Limb (tissue), 2 donors: Measurements from ENCODE around the gene AGAP1.

Experiments
- DNase-seq, 2 donors: peaks; one replicate each; pipeline ENCODE4 v3.0.0-alpha.2; 2016; ENCODE audit errors: extremely low spot score in 2 of 2

The AGAP1 gene

DNA sequence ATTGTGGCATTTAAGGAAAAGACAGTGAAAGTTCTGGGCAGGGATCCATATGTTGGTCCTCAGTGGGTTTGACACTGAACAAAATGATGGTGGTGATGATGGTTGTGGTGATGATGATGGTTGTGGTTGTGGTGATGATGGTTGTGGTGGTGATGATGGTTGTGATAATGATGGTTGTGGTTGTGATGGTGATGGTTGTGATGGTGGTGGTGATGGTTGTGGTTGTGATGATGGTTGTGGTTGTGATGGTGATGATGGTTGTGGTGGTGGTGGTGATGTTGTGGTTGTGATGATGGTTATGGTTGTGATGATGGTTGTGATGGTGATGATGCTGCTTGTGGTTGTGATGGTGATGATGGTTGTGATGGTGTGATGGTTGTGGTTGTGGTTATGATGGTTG, 308.7 kb downstream of the AGAP1 start:
- no peak for DNase-seq

DNA sequence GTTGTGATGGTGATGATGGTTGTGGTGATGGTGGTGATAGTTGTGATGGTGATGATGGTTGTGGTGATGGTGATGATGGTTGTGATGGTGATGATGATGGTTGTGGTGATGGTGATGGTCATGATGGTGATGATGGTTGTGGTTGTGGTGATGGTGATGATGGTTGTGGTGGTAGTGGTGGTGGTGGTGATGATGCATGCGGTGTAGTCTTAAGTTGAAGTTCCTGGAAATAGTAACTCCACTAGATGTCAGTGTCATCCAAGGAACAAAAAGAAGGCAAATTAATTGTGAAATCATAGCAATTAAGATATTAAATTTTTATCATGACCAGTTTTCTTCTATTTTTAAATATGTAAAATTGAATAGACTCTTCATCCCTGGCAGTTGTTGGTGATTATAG, 309.2 kb downstream of the AGAP1 start:
- DNase-seq: no peak

DNA sequence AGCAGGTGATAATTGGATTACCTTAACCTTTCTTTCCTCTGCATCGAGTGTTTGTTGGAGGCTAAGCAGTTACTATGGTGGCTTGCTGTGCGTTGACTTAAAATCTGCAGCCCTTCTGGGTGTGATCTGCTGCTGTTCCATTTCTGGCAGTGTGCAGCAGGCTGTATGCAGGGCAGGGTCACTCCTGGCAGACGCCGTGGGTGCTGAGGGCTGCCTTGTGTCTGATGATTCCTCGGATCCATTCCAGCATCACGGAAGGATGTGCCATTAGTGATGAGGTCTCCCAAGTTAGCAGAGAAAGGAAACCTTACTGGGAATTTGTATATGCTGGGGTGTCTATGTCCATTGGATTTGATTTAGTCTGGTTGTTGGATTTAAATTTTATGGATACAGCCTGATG, 310.8 kb downstream of the AGAP1 start:
- DNase-seq: no peak

DNA sequence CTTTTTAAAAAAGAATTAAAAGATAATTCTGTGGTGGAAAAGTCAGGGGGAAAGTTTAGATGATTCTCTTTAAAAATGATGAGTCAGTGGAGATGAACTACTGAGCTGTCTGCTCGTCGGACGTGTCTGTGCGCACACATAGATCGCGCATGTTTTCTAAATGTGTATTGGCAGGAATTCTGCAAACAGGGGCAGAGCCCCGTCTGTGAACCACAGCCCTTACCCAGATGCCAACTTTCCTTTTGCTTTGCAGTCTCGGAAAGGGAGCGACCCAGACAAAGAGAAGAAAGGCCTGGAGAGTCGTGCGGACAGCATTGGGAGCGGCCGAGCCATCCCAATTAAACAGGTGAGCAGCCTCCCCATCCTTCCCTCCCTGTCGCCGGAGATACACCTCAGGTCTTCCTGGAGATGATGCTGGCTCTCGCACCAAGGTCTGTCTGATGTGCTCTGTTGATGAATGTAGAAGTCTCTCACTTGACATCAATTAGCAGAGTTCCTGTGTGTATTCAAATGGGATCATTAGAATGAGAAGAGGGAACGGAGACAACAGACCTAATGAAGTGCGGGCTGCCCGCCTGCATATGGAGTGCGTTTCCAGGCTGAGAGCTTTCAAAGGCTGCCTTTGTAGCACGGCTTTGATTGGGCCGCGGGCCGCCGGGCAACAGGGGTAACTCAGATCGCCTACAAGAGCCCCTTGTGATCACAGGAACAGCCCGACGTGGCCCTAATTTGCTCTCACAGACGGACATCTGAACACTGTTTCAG, 313.3 kb downstream of the AGAP1 start:
- peak in 1 of 2 donors; percentile 49 for DNase-seq

DNA sequence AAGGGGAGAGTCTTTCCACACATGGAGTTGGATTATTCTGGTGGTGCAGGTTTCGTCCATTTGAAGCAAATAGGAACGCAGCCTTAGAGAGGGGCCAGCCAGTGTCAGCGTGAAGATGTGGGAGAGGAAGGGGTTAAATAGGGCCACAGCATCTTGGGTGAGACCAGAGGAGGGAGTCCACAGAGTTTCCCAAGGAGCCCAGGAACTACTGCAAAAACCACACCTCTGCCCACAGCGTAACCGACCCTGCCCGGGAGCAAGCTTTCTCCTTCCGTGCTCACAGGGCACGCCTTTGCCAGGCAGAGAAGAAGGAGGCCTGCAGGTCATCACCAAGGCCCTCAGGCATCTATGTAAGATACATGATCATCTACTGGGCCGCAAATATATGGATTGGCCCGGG, 314.5 kb downstream of the AGAP1 start:
- no peak for DNase-seq

DNA sequence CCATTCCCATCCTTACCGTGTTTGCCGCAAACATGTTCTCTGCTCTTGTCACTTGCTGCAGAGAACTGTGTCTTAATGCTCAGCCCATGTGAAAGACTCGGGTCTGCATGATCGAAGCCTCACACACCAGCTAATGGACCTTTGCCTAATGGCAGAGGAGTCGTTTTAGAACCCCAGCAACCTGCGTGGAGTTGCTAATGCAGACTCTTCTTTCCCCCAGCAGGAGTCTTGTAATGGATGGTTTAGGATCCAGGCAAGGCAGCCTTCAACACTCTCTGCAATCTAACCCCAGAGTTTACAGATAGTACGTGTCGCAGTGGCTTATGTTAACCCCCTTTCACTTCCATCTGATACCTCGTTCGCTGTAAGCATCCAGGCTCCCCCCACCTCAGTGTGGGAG, 316.4 kb downstream of the AGAP1 start:
- no peak for DNase-seq

DNA sequence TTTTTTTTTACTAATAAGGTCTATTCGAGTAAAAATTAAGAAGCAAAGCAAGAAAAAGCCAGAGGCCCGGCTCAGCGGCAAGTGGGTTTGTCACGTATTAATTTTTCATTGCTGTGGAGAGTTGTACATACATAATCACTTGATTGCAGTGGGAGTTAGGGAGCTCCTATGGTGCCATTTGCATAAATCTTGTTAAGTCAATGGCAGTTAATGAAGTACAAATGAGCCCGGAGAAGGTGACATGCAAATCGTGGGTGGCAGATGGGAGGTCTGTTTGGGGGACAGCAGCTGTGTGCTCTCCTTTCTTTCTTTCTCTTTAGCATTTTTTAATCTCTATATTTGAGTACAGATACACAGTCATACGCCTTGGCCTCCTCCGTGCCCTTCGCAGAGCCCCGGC, 317.0 kb downstream of the AGAP1 start:
- no peak for DNase-seq

DNA sequence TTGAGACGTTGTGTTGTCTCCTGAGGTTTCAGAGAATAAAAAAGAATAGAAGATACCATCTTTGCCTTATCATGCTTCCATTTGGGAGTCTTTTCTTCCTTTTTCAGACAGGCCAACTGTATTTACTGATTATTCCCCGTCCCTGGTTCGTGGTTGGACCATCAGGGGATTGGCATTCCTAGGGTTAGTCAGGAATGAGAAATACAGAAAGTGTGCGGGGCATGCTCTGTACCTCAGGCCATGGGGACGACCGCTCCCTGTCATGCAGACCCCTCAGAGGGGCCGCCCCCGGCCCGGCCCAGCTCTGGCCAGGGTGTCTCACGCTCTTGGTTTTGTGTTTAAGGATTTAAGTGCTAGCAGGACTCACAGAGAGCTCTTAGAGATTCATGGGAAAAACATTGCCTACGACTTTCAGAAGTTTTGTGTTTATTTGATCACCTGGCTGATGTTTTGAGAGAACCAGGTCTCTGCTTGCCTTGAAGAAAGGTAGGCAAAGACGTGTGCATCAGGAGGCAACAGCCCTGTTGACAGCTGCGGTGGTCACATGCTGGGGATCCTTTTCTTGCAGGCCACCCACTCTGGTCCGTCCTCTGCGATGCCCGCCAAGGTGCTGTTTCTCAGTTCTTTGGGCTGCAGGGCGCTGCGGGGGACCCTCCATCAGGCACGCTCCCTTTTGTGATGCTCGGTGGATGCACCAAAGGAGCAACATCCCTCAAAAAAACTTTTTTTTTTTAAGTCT, 317.8 kb downstream of the AGAP1 start:
- DNase-seq: no peak

DNA sequence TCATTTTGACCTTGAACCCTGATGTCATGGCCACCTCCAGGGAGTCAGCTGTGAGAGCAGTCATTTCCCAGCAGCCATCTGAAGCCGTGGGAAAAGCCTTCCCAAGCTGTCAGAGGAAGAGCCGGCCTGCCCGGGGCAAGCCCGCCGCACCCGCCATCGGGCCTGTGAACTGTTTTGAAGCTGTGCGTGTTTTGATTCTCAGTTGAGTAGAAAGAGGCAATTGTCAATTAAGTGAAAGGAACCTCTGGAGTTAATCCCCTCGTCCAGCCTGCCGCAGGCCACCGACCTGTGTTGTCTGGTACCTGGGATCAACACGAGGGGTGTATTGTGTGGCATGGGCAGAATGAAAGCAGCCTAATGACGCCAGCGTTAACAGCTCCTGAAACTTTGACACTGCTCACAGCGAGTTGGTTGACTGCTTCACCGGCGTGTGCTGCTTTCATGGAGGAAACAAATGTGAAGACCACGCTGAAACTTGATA, 318.4 kb downstream of the AGAP1 start:
- no peak for DNase-seq

DNA sequence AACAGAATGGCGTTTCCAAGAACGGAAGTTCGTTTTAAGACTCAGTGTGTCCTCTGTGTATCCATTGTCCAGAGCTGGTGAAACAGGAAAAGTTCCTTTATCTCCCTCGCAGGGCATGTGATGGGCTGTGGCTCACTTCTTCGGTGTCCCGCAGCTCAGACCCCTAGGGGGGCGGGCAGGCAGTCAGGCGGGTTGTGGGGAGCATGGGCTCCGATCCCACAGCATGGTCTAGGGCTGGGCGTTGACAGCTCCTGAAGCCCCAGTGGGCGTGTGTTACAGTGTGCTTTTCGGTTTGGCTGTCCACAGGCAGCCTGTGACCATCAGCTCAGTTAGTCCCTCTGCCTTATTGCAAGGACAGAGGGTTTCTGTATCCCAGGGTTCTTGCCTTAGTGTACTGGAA, 319.6 kb downstream of the AGAP1 start:
- no peak for DNase-seq

DNA sequence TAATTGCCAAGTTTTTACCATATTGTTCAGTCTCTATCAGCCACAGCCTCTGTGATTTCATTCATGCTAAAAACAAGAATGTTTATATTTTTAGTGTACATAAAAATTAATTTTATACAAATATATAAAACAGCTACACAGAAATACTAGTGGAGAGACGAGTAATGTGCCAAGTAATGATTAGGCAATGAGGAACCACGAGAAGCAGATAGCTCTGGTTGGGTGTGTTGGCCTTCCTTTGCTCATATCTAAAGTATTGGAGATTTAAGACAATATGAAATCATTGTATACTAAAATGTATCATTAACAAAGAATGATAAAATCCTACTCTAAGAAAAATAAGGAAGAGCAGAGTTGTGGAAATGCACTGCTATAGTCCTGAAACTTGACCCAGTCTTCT, 326.7 kb downstream of the AGAP1 start:
- DNase-seq: no peak

DNA sequence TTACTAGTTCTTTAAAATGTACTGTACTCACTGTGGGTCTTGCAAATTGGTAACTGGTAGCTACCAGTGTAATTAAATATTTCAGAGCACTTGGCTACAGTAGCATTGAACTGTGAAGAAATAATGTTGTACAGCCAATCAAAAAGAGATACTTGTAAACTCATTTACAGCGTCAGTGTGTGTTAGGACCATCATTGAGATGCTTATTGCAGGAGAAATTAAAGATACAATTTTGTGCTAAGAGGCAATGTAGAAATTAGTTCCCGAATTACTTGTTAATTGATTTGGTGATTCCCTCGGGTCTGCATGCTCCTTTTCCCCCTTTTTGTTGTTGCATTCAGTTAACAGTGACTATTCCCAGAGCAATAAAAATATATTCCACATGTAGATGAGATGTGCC, 330.5 kb downstream of the AGAP1 start:
- DNase-seq: no peak

DNA sequence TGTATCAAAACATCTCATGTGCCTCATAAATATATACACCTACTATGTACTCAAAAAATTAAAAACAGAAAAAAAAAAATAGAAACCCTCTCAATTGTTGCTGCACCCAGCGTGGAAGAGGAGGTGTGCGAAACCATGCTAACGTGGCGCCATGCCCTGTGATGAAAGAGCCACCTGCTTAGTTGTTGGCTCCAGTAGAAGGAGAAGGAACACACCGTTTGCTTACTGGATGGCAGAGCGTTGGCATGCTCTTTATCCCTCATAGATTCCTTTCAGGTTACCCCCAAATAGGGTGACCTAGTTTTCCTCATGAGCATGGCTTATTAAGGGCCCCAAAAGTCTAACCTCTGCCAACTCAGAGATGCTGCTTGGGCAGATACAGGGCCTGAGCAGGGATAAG, 332.1 kb downstream of the AGAP1 start:
- no peak for DNase-seq

DNA sequence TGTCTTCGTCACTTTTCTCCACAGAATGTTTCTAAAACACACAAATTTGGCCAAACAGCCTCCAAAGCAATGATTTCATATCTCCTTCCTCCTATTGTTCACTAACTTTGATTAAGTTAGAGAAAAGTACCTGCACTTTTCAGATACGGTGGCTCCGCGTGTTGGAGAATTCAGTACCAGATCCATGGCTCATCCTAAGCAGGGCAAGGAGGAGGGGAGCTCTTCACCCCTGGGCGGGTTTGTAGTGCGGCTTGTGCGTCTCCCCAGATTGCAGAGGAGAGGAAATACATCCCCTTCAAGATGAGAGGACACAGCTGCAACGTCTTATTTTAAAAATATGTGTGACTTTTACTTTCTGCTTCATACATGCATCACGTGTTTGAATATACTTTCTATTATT, 333.0 kb downstream of the AGAP1 start:
- DNase-seq: no peak

DNA sequence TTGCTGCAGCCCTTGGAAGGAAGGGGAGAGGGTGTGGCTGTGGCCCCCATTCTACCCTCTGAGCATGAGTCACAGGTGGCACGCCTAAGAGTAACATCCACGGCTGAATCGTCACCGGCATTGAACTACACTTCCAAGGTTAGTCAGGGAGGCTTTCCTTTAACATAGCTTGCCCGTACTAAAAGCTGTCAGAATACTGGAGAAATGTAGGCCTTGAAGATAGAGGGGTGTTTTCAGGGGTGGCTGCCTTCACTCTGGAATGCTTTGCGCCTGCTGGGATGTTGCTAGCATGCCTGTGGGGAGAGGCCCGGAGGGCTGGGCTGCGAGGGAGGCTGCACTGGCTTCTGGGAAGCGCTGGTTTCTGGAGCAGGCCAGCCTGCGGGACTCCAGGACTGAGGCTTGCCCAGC, 333.7 kb downstream of the AGAP1 start:
- DNase-seq: no peak

DNA sequence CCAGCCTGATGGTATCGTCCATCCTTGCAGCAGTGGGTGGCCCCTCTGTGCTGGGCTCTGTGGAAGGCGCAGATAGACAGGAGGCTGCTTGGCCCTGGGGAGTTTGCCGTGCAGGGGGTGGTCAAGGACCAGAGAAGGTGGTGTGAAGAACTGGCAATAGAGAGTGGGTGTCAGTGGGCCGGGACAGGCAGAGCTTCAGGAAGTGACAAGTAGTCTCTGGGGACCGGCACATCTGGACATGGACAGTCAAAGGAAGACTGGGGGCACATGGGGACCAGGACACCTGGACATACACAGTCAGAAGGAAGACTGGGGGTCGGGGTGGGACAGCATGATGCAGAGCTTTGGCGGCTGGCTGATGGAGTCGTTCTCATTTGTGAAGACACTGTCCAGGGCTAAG, 335.9 kb downstream of the AGAP1 start:
- DNase-seq: no peak

DNA sequence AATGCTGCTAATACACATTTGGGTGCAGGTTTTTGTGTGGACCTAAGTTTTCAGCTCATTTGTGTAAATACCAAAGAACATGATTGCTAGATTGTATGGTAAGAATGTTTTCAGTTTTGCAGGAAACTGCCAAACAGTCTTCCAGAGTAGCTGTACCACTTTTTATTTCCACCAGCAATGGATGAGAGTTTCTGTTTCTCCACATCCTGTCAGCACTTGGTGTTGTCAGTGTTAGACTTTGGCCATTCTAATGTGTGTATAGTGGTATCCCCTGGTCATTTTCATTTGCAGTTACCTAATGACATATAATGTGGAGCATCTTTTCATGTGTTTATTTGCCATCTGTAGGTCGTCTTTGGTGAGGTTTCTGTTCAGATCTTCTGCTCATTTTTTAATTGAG, 337.9 kb downstream of the AGAP1 start:
- DNase-seq: no peak

DNA sequence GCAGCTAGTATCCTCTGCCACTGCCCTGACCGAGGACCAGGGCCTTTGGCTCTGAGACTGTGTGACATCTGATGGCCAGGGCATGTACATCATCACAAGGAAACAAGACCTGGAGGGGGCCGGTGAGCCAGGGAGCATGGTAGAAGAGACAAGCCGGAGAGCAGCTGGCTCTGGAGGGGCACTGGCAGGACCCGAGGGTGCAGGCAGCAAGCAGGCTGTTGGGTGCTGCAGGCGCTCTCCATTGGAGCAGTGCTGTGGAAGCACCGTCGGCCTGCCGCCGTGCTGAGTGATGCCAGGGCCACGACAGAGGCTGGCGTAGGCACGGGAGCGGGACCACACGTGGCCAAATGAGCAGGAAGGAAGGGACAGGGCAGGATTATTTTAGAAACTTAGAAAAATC, 339.1 kb downstream of the AGAP1 start:
- no peak for DNase-seq

DNA sequence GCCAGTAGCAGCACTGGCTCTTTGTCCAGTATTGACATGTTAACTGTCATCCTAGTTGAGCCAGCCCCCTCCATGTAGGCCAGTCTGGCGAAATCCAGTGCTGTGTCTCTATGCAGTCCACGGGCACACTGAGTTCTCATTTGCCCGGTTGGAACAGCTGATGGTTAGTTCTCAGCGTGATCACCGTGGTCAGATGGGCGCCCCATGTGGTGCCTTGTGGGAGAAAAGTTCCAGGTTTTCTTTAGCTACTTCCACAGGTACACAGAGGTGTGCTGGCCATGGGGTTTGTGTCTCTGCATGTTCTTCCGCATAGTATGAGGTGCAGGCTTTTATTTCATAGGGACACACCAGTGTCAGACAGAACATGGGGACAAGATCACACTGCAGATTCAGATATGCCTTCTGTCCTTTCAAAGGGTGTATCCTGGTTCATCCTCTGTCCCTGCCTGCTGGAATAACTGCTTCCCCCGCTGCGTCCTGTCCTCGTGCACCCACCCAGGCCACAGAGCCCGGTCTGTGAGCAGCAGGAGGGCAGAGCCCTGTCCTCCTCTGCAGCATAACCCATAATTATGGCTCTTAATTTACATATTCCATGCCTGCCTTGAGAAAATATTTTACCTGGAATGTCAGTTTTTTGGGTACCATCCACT, 340.3 kb downstream of the AGAP1 start:
- DNase-seq: no peak

DNA sequence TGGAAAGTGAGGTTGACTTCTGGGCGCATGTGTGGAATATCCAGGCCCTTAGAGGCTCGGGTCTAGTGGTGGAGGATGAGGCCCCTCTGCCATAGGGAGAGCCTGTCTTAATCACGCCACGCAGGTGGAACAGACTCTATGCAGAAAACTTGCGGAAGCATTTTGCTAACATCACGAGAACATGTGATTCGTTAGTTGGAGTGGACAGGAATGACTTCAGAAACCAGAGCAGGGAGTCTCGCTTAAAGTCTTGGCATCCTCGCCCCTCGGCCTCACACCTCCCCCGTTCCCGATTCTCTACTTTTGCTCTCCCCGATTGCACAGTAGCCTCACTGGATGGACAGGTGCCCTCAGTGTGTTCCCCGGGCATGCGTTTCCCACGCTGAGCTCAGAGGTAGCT, 340.9 kb downstream of the AGAP1 start:
- DNase-seq: no peak

DNA sequence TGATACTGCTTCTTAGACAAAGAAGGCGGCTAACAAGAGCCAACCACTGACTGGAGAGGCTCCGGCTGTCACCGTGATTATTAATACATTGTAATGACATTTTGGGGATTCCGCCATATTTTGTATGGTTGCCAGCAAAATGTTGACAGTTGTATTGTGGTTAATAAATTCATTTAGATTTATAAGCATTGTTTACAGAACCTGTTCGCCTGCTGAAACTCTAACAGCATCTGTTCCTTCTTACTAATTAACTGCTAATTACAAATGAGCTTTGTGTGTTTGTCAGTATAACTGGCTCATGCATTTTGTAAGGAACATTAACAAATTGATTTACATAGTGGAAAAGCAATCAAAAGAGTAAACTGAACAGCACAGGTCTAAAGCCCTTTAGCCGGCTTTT, 342.0 kb downstream of the AGAP1 start:
- no peak for DNase-seq

DNA sequence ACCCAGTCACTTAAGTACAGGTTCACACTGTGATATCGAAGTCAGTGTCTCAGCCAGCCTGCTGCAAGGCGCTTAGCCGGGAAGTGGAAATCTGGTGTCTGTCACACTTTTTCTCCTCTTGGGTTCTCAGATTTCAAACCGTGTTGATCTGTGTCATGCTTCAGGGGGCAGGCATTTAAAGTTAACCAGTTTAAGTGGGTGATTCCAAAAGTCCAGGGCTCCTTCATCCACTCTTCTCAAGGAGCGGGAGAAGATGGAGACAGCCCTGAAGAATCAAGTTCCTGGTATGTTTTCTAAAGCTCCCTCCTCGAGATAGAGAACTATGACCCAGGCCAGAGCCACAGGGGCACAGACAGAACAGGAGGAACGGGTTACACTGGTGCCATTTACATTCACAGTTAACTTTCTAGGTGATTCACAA, 342.7 kb downstream of the AGAP1 start:
- no peak for DNase-seq

DNA sequence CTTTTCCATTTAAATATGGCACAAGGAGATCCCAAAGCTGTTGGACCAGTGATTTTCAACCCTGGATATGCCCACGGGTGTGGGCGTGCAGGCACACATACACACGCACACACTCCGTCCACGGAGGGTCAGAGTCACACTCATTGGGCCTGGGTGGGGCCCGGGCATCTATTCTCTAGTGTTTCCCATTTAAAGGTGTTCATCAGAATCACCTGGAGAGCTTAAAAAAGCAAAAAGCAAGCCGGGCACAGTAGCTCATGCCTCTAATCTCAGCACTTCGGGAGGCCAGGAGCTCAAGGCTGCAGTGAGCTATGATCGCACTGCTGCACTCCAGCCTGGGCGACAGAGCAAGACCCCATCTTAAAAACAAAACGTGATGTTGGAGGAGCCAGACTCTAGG, 345.4 kb downstream of the AGAP1 start:
- DNase-seq: no peak
